Caco-2 (cell line): Measurements from ENCODE around the gene COX15. TPM values are rescaled to one million over a fixed set of nuclear protein-coding genes. Genes with fewer than 3 reads are reported as not detected.

Source experiments
- BruUV-seq: library from RNA; stranded (reverse); fragments of 400-500 nt; replicated peaks from 2 replicates; lab custom pipeline; 2021; lab: Mats Ljungman, UMichigan
- CTCF ChIA-PET: fragments of 300-600 bp; sonication (Branson Sonifier 250); formaldehyde crosslinking; loops from one replicate; lab custom pipeline; 2022; ENCODE audit warnings: antibody characterized with exemption; lab: Charles Lee
- POLR2A ChIA-PET: fragments of 300-600 bp; sonication (Branson Sonifier 250); formaldehyde crosslinking; loops from one replicate; lab custom pipeline; 2022; ENCODE audit warnings: antibody characterized with exemption; lab: Charles Lee
- DNase-seq, 2 experiments: peaks; one replicate each; pipeline versions ENCODE4 v3.0.0 to v3.0.0-alpha.2; 2020 to 2022
- H3K27me3 ChIP-seq: replicated peaks from 2 replicates; pipeline ENCODE4 v1.6.0; 2011; ENCODE audit warnings: low read length; ENCODE audit not compliant: control insufficient read depth, insufficient read depth
- H3K36me3 ChIP-seq: 2 replicates; pipeline ENCODE4 v1.5.1; 2011; ENCODE audit warnings: low read length; ENCODE audit not compliant: control insufficient read depth, insufficient read depth
- H3K4me1 ChIP-seq: fragments of 250-450 bp; sonication (Bioruptor Pico); 2 replicates; pipeline ENCODE4 v1.5.1; 2020; ENCODE audit warnings: mild to moderate bottlenecking
- H3K4me3 ChIP-seq: 2 replicates; pipeline ENCODE4 v1.5.1; 2011; ENCODE audit warnings: low read depth, mild to moderate bottlenecking, control low read depth, low read length
- H3K9me3 ChIP-seq: fragments of 250-450 bp; sonication (Bioruptor Pico); 2 replicates; pipeline ENCODE4 v1.5.1; 2020; ENCODE audit warnings: mild to moderate bottlenecking, moderate library complexity
- H3K27ac Mint-ChIP-seq: one replicate; pipeline ENCODE4 v1.8.0; 2022; ENCODE audit warnings: mixed read lengths; ENCODE audit not compliant: unreplicated experiment
- H3K27me3 Mint-ChIP-seq: one replicate; pipeline ENCODE4 v1.8.0; 2022; ENCODE audit warnings: mixed read lengths; ENCODE audit not compliant: insufficient read depth, unreplicated experiment
- H3K36me3 Mint-ChIP-seq: one replicate; pipeline ENCODE4 v1.8.0; 2022; ENCODE audit warnings: mild to moderate bottlenecking, mixed read lengths; ENCODE audit not compliant: insufficient read depth, unreplicated experiment
- H3K4me1 Mint-ChIP-seq: one replicate; pipeline ENCODE4 v1.8.0; 2022; ENCODE audit warnings: low read depth, mixed read lengths; ENCODE audit not compliant: unreplicated experiment
- H3K4me3 Mint-ChIP-seq: one replicate; pipeline ENCODE4 v1.8.0; 2022; ENCODE audit warnings: mild to moderate bottlenecking, moderate library complexity, mixed read lengths; ENCODE audit not compliant: unreplicated experiment
- H3K9me3 Mint-ChIP-seq: one replicate; pipeline ENCODE4 v1.8.0; 2022; ENCODE audit warnings: mixed read lengths; ENCODE audit not compliant: unreplicated experiment
- CTCF ChIP-seq, 2 experiments: fragments of 200-600 bp in 1 of 2; IDR thresholded peaks; 1 replicate in 1 of 2; 2 replicates in 1 of 2; pipeline versions ENCODE4 v1.5.1 to v1.8.0; 2011 to 2022; ENCODE audit warnings: antibody characterized with exemption in 1 of 2, control low read depth in 1 of 2, inconsistent platforms in 1 of 2, low read depth in 1 of 2, low read length in 1 of 2, mild to moderate bottlenecking in 1 of 2, moderate library complexity in 1 of 2; ENCODE audit not compliant: insufficient read depth in 1 of 2, severe bottlenecking in 1 of 2, unreplicated experiment in 1 of 2
- intact Hi-C: fragments of 100-400 bp; cut with micrococcal nuclease; formaldehyde crosslinking; loops from one replicate; pipeline ENCODE4 v1.10.0; 2022; ENCODE audit not compliant: unreplicated experiment
- total RNA-seq: library from RNA; stranded (reverse); gene quantifications from 2 replicates; pipeline ENCODE4 v1.2.3, GENCODE V29; 2022

The COX15 gene
- total RNA-seq, 1 experiment from 2014 or later: 47.6 TPM

DNA sequence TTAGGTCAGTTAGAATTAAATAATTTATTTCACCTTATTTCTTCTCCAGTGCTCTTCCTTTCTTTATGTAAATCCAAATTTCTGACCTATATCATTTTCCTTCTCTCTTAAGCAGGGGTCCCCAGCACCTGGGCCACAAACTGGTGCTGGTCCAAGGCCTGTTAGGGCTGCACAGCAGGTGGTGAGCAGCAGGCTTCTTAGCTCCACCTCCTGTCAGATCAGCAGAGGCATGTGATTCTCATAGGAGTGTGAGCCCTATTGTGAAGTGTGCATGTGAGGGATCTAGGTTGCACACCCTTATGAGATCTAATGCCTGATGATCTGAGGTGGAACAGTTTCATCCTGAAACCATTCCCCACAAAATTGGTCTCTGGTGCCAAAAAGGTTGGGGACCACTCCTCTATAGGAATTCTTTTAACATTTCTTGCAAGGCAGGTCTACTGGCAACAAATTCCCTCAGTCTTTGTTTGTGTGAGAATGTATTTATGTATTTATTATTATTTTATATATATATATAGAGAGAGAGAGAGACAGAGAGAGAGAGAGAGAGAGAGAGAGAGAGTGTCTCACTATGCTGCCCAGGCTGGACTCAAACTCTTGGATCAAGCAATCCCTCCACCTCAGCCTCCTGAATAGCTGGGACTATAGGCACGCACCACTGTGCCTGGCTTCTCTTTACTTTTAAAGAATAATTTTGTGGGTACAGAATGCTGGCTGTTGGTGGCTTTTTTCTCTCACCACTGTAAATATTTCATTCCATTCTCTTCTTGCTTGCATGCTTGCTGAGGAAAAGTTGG lies 46.2 kb upstream of the COX15 start:
- H3K4me1 ChIP-seq: peaks cover 61% of the 10 kb centered on the region
- peak in 1 of 2 experiments; percentile 32 for DNase-seq
- H3K9me3 Mint-ChIP-seq: no peaks in the 10 kb centered on the region
- peaks cover 7% of the 10 kb centered on the region for H3K36me3 Mint-ChIP-seq
- intact Hi-C loops: no loop called here
- H3K4me3 Mint-ChIP-seq: no peak overlapping the region
- H3K4me3 ChIP-seq: no peak overlapping the region
- no TSS peak for BruUV-seq
- no peak for TF ChIP-seq CTCF (IDR thresholded peaks at IDR 0.05; ENCODE audit: insufficient read depth in 1 of 2, low read depth in 1 of 2, low read length in 1 of 2, severe bottlenecking in 1 of 2, unreplicated experiment in 1 of 2)
- H3K27ac Mint-ChIP-seq: peak overlapping the region; percentile 95
- CTCF ChIA-PET: no interaction called here
- peaks cover 67% of the 10 kb centered on the region for H3K4me1 Mint-ChIP-seq
- H3K36me3 ChIP-seq: no peaks in the 10 kb centered on the region
- no peaks in the 10 kb centered on the region for H3K27me3 Mint-ChIP-seq
- H3K27me3 ChIP-seq: no peaks in the 10 kb centered on the region
- POLR2A ChIA-PET: interaction anchor here (0.6 to 0.9 kb wide), 2 partner anchors 27 to 45 kb away, joined by 3 to 12 read pairs; no protein-coding TSS in a partner anchor
- H3K9me3 ChIP-seq: no peaks in the 10 kb centered on the region

GRCh38 chr10:99775850-99776249 lies 43.9 kb upstream of the COX15 start:
- H3K27me3 ChIP-seq: no peaks in the 10 kb centered on the region
- H3K4me3 ChIP-seq: no peak overlapping the region
- peaks cover 52% of the 10 kb centered on the region for H3K4me1 ChIP-seq
- Mint-ChIP-seq H3K9me3 (no peaks in the 10 kb centered on the region), H3K27me3 (no peaks in the 10 kb centered on the region), H3K4me1 (peaks cover 46% of the 10 kb centered on the region), H3K36me3 (peaks cover 7% of the 10 kb centered on the region), H3K4me3 (no peak overlapping the region), H3K27ac (peak overlapping the region; percentile 55)
- no peaks in the 10 kb centered on the region for H3K36me3 ChIP-seq
- ChIA-PET POLR2A (interaction anchor here (1.1 kb wide), 1 partner anchor 43 kb away, joined by 3 read pairs; no protein-coding TSS in a partner anchor), CTCF (no interaction called here)
- no peak for DNase-seq
- no TSS peak for BruUV-seq
- intact Hi-C loops: no loop called here
- no peaks in the 10 kb centered on the region for H3K9me3 ChIP-seq
- no peak for TF ChIP-seq CTCF (IDR thresholded peaks at IDR 0.05; ENCODE audit: insufficient read depth in 1 of 2, low read depth in 1 of 2, low read length in 1 of 2, severe bottlenecking in 1 of 2, unreplicated experiment in 1 of 2)

- Mint-ChIP-seq H3K27me3 (no peaks in the 10 kb centered on the region), H3K4me3 (no peak overlapping the region), H3K27ac (peak overlapping the region; percentile 58), H3K9me3 (no peaks in the 10 kb centered on the region), H3K36me3 (no peaks in the 10 kb centered on the region), H3K4me1 (peaks cover 9% of the 10 kb centered on the region)
- CTCF ChIA-PET: no interaction called here
- Histone ChIP-seq H3K27me3 (no peaks in the 10 kb centered on the region), H3K4me3 (no peak overlapping the region), H3K9me3 (no peaks in the 10 kb centered on the region), H3K4me1 (peaks cover 27% of the 10 kb centered on the region), H3K36me3 (no peaks in the 10 kb centered on the region)
- no peak for TF ChIP-seq CTCF (IDR thresholded peaks at IDR 0.05; ENCODE audit: insufficient read depth in 1 of 2, low read depth in 1 of 2, low read length in 1 of 2, severe bottlenecking in 1 of 2, unreplicated experiment in 1 of 2)
- DNase-seq: no peak
- intact Hi-C loops: no loop called here
- POLR2A ChIA-PET: no interaction called here
- BruUV-seq: no TSS peak
Observed at GRCh38 chr10:99770408-99771045, 38.6 kb upstream of the COX15 start.
